ENCODE results near the gene DCT. TPM values are rescaled to one million over a fixed set of nuclear protein-coding genes. Genes with fewer than 3 reads are reported as not detected.

DCT gene
- total and polyA plus RNA-seq, 4 donors: 0.02 to 1.1 (median 0.18) TPM

GRCh38 chr13:94417294-94417693 lies 62.2 kb downstream of the DCT start:
- no peak overlapping the region for H3K9ac ChIP-seq (ENCODE audit: insufficient read depth in 1 of 2, low read length in 2 of 2)
- no peak for TF ChIP-seq CTCF (IDR thresholded peaks at IDR 0.05; ENCODE audit: control extremely low read depth, extremely low read depth)
- ATAC-seq (ENCODE audit: insufficient read depth, low FRiP score) (no peak), DNase-seq (no peak)
- no peaks in the 10 kb centered on the region for H3K36me3 ChIP-seq (ENCODE audit: control insufficient read depth in 4 of 4, insufficient read depth in 4 of 4, low read length in 4 of 4)
- no peaks in the 10 kb centered on the region for H3K27me3 ChIP-seq (ENCODE audit: control insufficient read depth in 3 of 3, insufficient read depth in 3 of 3, low read length in 2 of 3)
- H3K4me1 ChIP-seq (ENCODE audit: control insufficient read depth in 5 of 5, insufficient read depth in 5 of 5, low read length in 5 of 5): peaks cover 0 to 18% (median 3%) of the 10 kb centered on the region in 5 donors
- H3K27ac ChIP-seq (ENCODE audit: low read depth in 1 of 2, low read length in 1 of 2): no peak overlapping the region
- peaks cover 0 to 4% (median 3%) of the 10 kb centered on the region in 4 donors for H3K9me3 ChIP-seq (ENCODE audit: control insufficient read depth in 4 of 4, insufficient read depth in 3 of 4, low read length in 3 of 4)
- H3K4me3 ChIP-seq: no peak overlapping the region

GRCh38 chr13:94416454-94417080 lies 62.9 kb downstream of the DCT start:
- H3K9me3 ChIP-seq (ENCODE audit: control insufficient read depth in 4 of 4, insufficient read depth in 3 of 4, low read length in 3 of 4): peaks cover 0 to 4% (median 3%) of the 10 kb centered on the region in 4 donors
- TF ChIP-seq CTCF (IDR thresholded peaks at IDR 0.05; ENCODE audit: control extremely low read depth, extremely low read depth): no peak
- no peak overlapping the region for H3K9ac ChIP-seq (ENCODE audit: insufficient read depth in 1 of 2, low read length in 2 of 2)
- DNase-seq: peak in 2 of 3 donors; percentile 20 to 38
- no peaks in the 10 kb centered on the region for H3K27me3 ChIP-seq (ENCODE audit: control insufficient read depth in 3 of 3, insufficient read depth in 3 of 3, low read length in 2 of 3)
- H3K4me1 ChIP-seq (ENCODE audit: control insufficient read depth in 5 of 5, insufficient read depth in 5 of 5, low read length in 5 of 5): peaks cover 0 to 18% (median 3%) of the 10 kb centered on the region in 5 donors
- 62 to 68% methylated on average over 7 of the region's 7 CpGs for WGBS, 2 donors
- H3K36me3 ChIP-seq (ENCODE audit: control insufficient read depth in 4 of 4, insufficient read depth in 4 of 4, low read length in 4 of 4): no peaks in the 10 kb centered on the region
- peak; percentile 51 for ATAC-seq (ENCODE audit: insufficient read depth, low FRiP score)
- H3K4me3 ChIP-seq: no peak overlapping the region
- no peak overlapping the region for H3K27ac ChIP-seq (ENCODE audit: low read depth in 1 of 2, low read length in 1 of 2)

- no peak for ATAC-seq (ENCODE audit: insufficient read depth, low FRiP score)
- 50 to 70% methylated on average over 7 of the region's 7 CpGs for WGBS, 2 donors
- DNase-seq: peak in 2 of 3 donors; percentile 27 to 35
These were observed 63.8 kb downstream of the DCT start for GRCh38 chr13:94415500-94416237.

More at GRCh38 chr13:94415500-94416237, 63.8 kb downstream of the DCT start:
- peaks cover 0 to 18% (median 3%) of the 10 kb centered on the region in 5 donors for H3K4me1 ChIP-seq (ENCODE audit: control insufficient read depth in 5 of 5, insufficient read depth in 5 of 5, low read length in 5 of 5)
- H3K36me3 ChIP-seq (ENCODE audit: control insufficient read depth in 4 of 4, insufficient read depth in 4 of 4, low read length in 4 of 4): no peaks in the 10 kb centered on the region
- H3K27me3 ChIP-seq (ENCODE audit: control insufficient read depth in 3 of 3, insufficient read depth in 3 of 3, low read length in 2 of 3): no peaks in the 10 kb centered on the region
- no peak overlapping the region for H3K9ac ChIP-seq (ENCODE audit: insufficient read depth in 1 of 2, low read length in 2 of 2)
- TF ChIP-seq CTCF (IDR thresholded peaks at IDR 0.05; ENCODE audit: control extremely low read depth, extremely low read depth): no peak
- H3K9me3 ChIP-seq (ENCODE audit: control insufficient read depth in 4 of 4, insufficient read depth in 3 of 4, low read length in 3 of 4): peaks cover 0 to 2% (median 0%) of the 10 kb centered on the region in 4 donors
- H3K27ac ChIP-seq (ENCODE audit: low read depth in 1 of 2, low read length in 1 of 2): no peak overlapping the region
- no peak overlapping the region for H3K4me3 ChIP-seq

All from lung (tissue), 12 donors.